Stimulated activated CD4-positive, alpha-beta T cell treated with anti-CD3 and anti-CD28 coated beads, Interleukin-1b, Interleukin-23, amount 100 ng/mL, for 1 hour (primary cell): ENCODE measurements around the gene ITGB2.

Experiments used
- DNase-seq, 2 donors: peaks; one replicate each; pipeline ENCODE4 v3.0.0-alpha.2; 2020; ENCODE audit warnings: low read depth in 2 of 2

The ITGB2 gene

GRCh38 chr21:44955141-44955797 is 34.6 kb upstream of the ITGB2 start:
- no peak for DNase-seq

DNA sequence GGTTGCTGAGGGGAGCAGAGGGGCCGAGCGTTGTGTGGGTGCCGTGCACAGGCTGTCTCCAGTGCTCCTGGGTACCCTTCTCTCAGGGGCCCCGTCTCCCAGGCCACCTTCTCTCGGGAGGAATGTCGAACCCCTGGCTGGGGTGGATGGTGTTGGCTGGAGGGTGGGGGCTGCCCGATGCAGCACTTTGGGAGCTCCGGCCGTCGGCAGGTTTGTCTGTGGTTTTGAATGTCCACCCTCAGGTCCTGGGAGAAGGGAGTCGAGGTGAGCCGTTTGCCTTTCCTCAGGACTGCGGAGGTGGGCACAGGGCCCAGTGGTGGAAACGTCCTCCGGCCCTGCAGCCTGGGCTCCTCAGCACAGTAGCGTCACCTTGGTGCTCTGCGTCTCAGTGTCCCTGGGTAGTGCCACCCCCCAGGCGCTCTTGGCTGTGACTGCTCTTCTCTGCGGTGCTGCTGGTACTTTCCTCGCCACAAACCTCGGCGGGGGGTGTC is 33.6 kb upstream of the ITGB2 start:
- no peak for DNase-seq

DNA sequence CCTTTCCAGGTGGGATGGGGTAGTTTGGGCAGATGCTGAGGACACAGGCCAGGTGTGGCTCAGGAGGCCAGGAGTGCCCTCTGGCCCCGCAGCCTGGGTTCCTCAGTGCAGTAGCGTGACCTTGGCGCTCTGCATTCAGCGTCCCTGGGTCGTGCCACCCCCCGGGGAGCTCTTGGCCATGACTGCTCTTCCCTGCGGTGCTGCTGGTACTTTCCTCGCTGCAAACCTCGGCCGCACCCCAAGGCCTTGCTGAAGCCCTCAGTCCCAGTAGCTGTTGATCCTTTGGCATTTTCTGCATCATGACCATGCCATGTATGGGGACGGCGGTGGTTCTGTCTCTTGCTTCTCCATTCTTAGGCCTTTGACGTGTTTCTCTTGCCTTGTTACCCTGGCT is 32.9 kb upstream of the ITGB2 start:
- DNase-seq, result no peak

- DNase-seq, result no peak
These were observed 32.4 kb upstream of the ITGB2 start for GRCh38 chr21:44952929-44953627.

- DNase-seq, result no peak
These were observed 31.6 kb upstream of the ITGB2 start for GRCh38 chr21:44952116-44952928.

DNA sequence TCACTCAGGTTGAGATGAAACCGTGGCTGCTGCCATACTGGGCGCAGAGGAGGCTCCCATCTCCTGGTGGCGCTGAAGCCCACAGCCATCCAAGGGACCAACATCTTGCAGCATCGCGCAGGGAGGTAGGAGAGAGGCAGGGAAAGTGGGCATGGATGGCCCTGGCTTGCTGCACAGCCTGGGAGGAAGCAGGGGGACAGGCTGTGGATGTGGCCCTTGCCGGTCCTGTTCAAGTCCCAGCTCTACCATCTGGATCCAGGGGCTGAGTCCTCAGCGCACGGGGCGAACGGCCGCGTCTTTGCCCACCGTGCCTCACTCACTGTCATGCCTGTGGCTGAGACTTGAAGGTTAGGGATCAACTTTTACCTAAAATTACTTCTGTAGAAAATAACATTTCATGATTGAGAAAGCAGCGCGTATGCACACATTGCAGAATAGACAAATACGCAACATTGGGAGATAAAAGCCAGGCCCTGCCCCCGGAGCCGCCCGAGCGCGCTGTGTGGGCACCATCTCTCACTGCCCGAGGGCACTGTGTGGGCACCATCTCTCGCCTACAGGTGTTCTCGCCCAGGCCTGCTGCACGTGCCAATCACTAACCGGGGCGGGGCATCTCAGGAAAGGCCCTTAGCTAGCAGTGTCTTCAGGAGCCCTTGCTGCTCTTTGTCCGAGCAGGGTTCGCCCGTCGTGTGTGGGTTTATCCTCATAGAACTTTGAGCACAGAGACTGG is 30.7 kb upstream of the ITGB2 start:
- no peak for DNase-seq

GRCh38 chr21:44950351-44950750 is 29.7 kb upstream of the ITGB2 start:
- DNase-seq, result no peak

DNA sequence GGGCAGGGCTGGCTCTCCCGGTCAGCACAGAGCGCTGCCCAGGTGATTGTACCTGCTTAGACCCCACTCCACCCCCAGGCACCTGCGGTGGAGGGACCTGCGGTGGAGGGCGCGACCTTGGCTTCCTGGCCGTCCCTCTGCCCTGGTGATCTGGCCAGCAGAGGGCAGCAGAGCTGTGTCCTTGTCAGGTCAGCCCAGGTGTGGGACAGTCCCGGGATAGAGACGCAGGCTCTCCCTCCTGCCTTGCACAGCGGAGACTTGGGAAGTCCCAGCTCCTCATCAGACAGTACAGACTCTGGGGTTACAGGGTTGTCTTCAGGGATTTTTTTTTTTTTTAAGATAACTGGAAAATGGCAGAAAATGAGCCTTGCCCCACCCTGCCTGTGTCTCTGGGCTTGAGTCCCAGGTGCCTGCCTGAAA is 29.1 kb upstream of the ITGB2 start:
- DNase-seq, result peak; percentile 52 to 71

DNA sequence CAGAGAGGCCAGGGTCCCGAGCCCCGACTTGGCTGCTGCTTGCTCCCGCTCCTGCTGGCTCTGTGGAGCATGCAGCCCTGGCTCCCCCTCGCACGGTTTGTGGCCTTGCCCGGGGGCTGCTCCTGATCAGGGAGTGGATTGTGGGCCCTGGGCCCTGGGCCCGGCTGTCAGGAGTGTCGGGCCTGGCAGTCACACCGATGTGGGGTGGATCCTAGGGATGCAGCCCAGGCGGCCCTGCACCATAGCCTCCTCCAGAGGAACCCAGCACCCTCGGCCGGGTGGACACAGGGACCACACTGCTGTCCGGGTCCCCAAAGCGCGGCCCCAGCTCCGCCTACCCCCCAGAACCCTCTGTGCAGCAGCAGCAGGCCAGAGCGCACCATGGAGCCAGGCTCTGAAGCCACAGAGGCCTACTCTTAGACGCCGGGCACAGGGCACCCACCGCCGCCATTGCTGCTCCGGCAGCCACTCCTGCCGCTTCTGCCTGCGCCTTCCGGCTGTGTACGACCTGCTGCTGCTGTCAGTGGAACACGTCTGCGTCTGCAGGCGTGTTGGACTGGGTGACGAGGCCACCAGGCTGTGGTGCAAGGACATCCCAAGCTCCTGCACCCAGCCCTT is 28.6 kb upstream of the ITGB2 start:
- DNase-seq, result no peak

DNA sequence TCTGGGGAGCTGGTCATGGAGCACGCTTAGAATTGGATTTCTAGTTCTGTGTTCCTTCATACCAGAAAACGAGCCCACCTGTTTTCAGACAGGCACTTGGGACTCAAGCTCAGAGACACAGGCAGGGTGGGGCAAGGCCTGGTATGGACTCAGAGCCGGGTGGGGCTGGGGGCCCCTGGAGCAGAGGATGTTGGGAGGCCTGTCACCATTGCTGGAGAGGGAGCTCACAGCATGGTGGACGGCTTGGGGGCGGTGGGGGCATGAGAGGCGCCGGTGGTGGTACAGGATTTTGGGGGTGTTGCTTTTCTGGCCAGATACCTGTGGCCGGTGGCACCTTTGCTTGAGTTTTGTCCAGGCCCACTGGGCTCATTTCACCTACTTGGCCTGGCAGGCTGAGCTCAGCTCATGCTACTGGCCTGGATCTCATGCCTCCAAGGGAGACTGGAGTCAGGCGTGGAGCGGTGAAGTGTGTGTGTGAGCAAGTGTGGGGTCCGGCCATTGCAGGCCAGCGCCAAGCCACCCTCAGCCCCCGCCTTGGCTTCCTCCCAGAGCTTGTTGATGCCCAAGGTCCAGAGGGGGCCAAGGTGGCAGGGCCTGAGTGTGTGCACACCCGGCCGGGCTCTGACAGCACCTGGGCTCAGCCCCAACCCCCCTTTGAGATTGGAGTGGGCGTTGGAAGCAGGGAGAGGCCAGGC is 27.9 kb upstream of the ITGB2 start:
- no peak for DNase-seq

- no peak for DNase-seq
These were observed 27.2 kb upstream of the ITGB2 start for GRCh38 chr21:44947930-44948331.

DNA sequence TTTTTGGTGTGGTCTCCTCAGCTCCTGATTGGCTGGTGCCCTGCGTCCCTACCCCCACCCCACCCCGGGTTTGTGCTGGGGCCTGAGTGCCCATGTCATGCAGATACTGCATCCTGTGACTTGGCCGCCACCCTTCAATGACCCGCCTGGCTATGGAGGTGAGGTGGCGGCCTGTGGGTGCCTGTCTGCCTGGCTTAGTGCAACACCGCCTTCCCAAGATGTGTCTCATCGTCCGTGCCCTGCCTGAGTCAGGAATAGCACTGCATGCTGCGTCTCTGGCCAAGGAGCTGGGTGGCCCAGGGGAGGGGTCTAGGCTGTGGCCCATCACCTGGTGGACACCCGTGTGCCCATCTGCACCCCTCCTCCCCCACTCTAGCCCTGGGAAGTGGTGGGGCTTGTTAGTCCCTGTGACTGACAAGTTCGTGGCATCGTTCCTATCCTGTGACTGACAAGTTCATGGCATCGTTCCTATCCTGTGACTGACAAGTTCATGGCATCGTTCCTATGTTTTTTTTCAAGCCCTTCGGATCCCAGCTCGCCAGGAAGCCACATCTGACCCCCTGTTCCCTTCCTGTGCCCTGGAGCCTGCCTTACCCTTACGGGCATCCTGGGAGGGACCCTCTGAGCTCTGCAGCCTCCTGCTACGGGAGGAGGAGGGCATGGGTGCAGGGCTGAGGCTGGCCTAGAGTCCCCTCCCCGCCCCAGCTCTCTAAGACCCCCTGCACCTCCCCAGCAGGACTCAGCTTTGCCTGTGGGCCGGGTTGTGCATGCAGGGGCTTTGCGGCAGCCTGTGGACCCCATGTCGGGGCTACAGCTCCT is 26.6 kb upstream of the ITGB2 start:
- DNase-seq, result no peak

DNA sequence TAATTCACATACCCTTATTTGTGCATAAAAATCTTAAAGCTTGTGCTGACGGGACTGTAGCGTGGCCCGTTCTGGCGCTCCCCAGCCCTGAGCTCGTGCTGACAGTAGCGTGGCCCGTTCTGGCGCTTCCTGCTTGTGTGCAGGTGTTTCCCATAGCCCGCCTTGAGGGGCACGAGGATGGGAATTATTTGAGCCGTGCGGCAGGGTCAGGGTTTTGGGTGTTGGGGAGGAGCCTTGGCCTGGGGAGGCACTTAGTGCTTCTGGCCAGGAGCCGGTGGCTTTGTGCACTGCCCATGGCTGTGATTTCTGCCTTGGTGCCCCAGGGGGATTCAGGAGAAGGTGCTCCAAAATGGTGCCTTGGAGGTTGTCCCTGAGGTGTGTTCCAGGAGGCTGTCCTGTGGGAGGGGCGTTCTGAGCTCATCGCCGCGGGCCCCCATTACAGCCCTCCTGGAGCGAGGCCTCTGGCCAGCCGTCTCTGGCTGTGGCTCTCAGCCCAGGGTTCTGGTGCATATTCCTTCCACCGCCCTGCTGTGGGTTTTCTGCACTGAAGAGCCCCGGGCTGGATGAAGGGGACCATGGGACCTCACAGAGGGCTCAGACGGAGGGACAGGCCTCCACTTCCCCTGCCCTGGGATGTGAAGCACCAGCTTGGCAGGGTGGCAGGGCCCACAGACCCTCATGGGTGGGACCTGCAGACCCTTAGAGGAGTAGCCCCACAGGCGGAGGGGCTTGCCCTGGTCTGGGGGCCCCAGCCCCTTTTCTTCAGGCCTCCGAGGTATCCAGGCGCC is 25.7 kb upstream of the ITGB2 start:
- DNase-seq, result no peak

GRCh38 chr21:44944596-44944995 is 23.9 kb upstream of the ITGB2 start:
- DNase-seq, result no peak

- DNase-seq, result no peak
These were observed 23.2 kb upstream of the ITGB2 start for GRCh38 chr21:44943686-44944550.

DNA sequence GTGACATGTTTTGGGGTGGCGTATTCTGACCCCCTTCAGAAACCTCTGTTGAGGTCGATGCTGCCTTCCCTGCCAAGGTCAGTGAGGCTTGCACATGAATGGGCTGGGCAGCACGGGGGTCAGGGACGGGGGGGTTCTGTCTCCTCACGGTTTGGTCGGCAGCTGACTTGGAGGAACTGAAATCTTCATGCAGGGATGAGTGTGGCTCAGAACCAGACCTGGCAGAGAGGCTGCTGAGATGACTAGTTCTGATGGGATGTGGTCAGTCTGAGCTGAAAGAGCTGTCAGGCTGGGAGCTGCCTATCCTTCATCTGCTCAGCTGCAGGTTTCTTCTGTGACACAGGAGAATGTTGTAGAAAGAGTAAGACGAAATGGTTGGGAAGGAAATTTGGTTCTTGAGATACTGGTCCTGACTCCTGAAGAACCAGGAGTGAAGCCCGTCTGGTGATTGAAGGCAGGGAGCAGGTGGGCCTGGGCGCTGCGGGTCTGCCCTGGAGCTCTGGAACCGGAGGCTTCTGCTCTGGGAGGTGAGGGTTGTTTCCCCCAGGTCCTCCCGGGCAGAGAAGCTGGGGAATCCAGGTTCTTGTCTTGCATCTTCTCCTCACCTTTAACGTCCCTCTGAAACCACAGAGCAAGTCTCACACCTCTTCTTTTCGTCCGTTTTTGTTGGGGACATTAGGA is 22.4 kb upstream of the ITGB2 start:
- no peak for DNase-seq

DNA sequence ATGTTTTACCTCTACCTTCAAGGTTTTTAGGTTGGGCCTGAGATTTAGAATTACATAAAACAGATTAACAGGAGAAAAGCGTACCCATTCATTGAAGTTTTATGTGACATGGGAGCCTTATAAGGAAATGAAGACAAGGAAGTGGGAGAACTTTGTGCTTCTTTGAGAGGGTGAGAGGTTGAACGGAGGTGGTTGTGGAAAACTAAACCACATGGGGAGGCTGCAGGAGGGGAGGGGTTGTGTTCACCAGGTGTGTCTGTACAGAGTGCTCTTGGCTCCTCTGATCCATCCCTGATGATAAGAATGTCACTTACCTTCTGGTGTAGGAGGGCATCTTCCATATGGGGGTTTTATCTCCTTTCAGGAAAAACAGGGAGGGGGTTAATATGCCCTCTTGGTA is 21.9 kb upstream of the ITGB2 start:
- DNase-seq, result no peak

DNA sequence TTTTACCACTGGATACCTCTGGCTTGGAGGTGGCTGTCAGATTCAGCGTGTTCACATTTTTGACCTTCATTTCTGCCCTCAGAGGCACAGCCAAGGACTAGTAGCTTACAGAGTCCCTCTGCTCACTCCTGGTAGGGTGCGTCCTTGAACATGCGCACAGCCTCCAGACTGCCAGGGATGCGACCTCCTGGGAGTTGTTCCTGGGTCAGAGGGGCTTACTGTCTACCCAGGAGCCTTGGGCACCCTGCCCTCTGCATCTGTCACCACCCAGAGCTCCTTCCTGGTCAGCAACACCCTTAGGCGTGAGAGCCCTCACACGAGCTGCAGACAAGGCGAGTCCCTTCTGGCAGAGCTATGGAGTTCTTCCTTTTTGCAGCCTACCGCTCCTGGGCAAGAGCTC is 20.9 kb upstream of the ITGB2 start:
- DNase-seq, result no peak
